HK-2 (cell line): ENCODE data around the gene NTN3.

ENCODE experiments used
- DNase-seq: peaks from one replicate; pipeline ENCODE4 v3.0.0-alpha.2; 2018; ENCODE audit not compliant: unreplicated experiment

The NTN3 gene

DNA sequence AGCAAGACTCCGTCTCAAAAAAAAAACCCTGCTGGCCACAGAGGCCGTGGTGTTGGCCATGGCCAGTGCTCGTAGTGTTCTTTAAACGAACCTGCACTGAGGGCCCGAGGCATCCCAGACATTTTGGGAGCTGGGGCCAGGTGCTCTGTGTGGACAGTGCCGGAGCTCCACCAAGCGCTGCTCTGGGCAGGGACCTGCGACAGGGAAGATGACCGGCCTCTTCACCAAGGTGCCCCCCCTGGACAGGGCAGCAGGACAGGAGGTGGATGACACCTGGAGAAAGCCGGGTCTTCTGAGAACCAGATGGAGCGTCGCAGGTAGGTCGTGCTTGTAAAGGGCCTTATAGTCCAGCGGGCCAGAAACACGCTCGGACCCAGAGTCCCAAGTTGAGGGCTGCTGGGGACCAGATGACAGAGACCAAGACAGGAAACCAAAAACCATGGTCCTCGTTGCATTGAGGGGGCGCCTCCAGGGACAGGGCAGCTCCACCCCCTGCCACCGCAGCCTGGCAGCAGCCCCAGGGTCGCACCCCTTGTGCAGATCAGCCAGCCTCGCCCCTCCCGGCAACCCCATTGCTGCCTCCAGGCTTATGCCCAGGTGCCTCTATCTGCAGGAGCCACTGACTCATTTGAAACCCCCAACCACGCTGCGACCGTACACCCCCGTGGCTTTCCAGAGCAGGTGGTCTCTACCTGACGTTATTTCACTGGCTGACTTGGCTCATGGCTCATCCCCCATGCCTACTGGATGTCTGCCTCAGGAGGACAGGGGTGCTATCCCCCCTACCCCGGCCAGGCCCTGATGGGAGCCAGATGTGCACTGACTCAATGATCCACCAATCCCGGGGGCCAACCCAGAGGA is 4.2 kb upstream of the NTN3 start:
- DNase-seq = no peak

DNA sequence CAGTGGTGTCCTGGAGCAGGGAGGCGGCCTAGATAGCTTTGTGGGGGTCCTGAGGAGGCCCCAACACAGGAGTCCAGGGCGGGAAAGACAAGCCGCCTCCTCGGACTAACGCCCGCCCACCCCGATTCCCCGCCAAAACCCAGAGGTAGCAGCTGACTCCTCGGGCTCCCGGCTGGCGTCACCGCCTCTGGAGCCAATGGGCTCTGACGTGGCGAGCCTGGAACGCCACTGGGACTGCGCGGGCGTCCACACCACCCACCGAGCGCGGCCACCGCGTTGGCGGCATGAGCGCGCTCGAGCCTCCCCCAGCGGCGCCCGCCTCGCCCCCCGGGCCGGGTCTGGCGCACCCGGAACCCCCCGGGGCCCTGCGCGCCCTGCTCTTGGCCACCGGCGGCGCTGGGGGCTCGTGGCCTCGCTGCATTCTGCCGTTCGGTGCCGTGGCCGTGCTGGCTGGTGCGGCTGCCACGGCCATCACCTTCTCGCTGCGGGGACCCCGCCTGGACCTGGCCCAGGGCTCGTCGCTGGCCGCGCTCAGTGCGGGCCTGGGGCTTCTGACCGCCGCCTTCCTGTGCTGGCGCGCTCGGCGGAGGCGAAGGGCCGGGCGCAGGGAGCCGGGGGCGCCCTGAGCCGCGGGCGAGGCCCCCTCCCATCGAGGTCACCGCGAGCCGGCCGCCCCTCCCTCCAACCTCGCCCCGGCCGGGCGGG is 3.4 kb upstream of the NTN3 start:
- DNase-seq = no peak

DNA sequence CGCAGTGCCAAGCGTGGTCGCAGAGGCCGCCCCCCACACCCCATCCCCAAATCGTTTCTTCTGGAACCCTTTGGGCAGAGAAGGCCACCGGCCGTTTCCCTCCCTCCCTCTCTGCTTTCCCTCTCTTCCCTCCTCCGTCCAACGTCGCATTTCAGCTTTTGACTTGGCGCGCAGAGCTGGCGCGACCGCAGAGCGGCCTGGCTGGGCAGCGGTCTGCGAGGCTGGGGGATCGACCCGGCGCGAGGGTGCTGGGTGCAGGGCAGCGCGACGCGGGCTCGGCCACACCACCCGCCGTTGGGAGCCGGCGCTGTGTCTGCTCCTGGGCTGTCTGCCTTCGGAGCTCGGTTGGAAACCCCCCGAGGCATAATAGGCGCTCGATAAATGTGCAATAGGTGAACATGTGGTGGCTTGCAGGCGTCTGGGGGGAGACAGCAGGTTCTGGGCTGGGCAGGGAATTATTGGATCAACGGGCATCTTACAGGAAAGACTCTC is 2.8 kb upstream of the NTN3 start:
- DNase-seq = no peak

GRCh38 chr16:2468725-2469398 is 2.2 kb upstream of the NTN3 start:
- no peak for DNase-seq

DNA sequence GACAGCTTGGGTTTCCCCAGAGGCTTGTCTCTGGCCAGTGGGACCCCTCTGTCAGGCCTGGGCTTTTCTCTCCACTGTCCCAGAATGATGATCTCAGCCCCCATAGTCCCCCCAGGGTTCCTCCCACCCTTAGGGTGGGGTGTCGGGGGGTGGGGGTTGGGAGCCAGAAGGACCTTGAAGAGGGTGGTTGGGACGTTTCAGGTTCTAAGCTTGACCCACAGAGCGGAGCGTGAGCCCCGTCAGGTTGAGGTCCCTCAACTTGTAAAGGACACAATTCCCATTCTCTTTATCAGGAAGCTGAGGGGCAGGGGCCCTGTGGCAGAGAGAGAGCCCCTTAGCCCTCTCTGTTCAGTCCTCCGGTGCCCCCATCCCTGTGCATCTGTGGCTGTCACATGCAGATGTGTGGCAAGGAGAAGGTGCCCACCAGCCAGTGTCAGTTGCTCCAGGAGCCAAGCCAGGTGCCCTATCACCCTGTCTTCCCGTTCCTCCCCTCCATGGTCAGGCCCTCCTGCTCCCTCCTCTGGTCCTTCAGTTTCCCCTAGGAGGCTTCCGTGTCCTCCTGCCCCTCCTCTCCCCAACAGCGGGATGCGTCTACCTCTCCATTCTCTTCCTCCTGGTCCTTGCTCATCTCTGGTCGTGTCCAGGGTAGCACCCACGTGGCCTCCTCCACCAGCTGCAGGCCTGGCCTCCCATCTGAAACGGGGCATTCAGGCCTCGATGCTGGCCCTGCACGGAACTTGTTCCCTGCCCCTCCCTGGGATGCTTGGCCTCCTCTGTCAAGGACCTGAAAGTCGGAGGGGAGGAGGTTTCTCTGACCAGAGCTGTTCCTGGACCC is 1.5 kb upstream of the NTN3 start:
- DNase-seq = no peak

- DNase-seq = no peak
These were observed 879 bp upstream of the NTN3 start for GRCh38 chr16:2470234-2470601.

GRCh38 chr16:2470603-2471015 is 488 bp upstream of the NTN3 start:
- no peak for DNase-seq

- DNase-seq = no peak
These were observed 773 bp downstream of the NTN3 start for GRCh38 chr16:2471653-2472487.

- no peak for DNase-seq
These were observed 1.4 kb downstream of the NTN3 start for GRCh38 chr16:2472488-2472864.

- DNase-seq = no peak
These were observed 1.9 kb downstream of the NTN3 start for GRCh38 chr16:2472885-2473445.

GRCh38 chr16:2473446-2473926 is 2.4 kb downstream of the NTN3 start:
- DNase-seq = no peak

GRCh38 chr16:2473999-2474876 is 3.1 kb downstream of the NTN3 start:
- peak; percentile 48 for DNase-seq

DNA sequence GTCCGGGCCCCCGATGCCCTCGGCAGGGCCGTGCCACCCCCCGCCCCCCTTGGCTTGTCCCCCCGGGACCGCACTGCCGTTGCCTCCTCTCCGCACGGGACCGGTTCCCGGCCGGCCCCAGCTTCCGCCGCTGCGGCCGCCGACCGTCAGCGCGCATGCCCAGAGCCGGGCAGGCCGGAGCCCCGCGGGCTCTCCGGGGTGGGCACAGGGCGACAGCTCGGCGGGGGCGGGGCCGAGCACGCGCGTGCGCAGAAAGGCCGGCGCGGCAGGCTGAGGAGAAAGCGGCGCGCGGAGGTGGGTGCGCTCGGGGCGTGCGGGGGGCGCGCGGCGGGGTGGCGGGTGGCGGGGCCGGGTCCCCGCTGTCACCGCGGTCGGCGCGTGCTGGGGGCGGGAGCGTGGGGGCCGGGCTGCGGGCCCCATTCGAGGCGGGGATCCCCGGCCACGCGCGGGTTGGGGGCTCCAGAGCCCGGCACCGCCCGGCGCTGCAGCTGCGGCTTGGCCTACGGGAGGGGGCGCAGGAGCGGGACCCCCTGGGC is 3.8 kb downstream of the NTN3 start, which contains the start of gene TBC1D24:
Gene TBC1D24 (plus strand): TSS at position 251 of the 536 bp plus-strand sequence. CDS start 21,022 bp downstream, outside the sequence.
- DNase-seq = peak; percentile 76

DNA sequence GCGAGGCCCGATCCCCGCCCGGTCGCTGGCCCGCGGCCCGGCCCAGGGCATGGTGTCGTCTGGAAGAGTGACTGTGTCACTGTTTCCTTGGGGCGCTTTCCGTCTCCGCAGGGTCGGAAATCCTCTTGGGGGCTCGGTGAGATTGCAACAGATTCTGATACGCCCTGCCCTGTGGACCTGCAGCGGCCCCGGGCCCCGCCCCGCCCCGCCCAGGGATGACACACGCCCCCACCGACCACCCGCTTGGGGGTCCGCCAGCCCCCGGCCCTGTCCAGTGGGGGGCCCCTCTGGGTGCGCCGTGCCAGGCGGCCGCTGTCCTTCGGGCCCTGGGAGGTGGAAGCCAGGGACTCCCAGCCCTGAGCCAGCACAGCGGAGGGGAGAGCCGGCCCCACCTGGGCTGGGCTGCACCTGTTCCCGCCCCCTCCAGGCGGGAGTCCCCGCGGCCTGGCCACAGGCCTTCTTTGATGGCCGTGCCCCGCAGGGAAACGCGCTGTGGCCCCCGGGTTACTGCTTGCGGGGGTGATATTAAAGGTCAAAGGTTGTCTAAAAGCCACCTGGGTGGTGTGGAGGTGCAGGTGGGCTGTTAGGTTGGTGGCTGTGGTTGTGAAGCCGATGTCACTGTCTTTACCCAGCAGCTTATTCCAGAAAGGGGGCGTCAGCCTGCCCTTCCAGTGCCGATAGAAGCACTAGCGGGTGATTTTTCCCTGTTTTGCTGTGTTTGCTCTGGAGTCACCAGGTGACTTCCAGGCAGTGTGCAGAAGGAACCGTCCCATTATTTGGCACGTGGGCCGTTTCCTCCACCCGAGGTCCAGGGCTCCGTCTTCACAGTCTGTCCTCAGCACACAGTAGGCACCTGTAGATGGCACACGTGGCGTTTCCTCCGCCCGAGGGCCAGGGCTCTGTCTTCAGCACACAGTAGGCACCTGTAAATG is 4.6 kb downstream of the NTN3 start:
- no peak for DNase-seq

DNA sequence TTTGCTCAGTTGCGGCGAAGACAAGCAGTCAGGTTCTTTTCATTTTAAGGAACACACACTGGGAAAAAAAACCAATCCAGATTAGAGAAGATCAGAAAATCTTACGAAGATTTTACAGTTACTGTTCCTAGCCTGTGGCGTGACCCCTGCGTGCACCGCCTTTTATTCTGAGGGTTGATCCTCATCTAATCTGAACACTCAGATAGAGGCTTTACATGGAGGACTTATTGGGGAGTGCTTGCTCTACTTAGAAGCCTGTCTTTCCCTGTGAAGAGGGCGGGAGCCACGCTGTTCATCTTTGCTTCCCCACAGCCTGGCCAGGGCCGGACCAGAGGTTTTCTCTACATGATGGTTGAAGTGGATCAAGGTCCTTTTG is 5.2 kb downstream of the NTN3 start:
- no peak for DNase-seq

- no peak for DNase-seq
These were observed 5.6 kb downstream of the NTN3 start for GRCh38 chr16:2476741-2477140.

DNA sequence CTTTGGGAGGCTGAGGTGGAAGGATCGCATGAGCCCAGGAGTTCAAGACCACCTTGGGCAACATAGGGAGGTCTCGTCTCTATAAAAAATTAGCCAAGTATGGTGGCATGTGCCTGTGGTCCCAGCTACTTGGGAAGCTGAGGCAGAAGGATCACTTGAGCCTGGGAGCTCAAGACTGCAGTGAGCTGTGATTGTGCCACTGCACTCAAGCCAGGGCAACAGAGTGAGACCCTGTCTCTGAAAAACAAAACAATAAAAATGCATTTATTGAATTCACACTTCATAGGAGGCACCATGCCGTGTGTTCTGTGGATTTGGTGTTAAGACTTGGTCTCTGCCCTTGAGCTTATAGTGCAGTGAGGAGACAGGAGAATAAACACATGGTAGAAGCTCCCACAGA is 6.2 kb downstream of the NTN3 start:
- no peak for DNase-seq

DNA sequence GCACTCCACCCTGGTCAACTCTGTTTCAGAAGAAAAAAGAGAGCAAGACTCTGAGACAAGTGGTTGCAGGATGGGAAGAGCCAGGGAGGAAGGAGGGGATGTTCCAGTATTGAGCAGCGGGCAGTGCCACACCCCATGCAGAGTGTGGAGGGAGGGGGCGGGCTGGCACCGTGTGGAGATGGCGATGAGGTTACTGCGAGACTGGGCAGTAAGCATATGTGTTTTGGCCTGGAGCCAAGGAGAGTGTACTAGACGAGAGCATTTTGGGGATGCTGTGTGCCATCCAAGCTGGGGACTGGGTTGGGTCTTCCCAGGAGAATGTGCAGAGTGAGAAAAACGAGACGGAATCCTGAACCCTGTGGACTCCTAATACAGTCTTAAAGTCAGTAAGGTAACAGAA is 7.2 kb downstream of the NTN3 start:
- no peak for DNase-seq
